Measurements from ENCODE around the gene FHDC1. TPM values are rescaled to one million over a fixed set of nuclear protein-coding genes. Genes with fewer than 3 reads are reported as not detected.
A peak's percentile ranks its signal among the peaks of the same experiment; 100 is the strongest.

FHDC1 gene
- total and polyA plus RNA-seq, 8 donors, result 9.0 to 32.9 (median 10.4) TPM

DNA sequence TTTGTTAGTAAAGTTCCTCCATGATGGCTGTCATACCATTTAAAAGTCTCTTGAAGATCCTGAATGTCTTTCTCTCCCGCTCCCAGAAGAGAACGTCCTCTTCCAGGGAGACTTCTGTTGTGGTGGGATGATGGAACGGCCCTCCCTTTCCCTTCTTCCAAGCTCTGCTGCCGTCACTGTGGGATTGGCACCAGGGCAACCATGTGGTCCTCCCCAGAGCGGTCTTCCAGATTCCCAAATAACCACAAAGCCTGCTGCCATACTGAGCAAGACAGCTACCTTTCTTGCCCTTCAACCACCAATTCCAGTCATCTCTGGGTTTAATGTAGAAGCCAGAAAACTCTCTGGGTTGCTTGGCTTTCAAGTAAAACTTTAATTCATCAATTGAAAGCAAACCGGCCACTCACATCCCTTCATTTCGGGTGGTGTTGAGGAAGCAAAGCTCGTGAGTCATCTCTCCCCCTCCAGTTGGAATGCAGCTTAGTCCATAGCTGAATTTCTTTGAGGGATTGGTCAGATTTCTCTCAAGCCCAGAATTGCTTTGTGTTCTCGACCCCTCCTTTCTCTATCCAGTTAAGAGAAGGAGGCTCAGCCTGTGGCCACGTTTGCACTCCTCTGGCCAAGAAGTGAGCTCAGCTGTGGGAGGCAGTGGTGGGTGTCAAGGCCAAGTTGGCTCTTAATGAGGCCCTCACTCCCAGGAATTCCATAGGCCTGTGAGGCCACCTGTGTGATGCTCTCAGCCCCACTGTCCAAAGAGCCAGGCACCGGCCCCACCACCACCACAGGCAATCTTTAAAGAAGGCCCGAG is 36.9 kb downstream of the FHDC1 start:
- TF ChIP-seq, protein P1, sequence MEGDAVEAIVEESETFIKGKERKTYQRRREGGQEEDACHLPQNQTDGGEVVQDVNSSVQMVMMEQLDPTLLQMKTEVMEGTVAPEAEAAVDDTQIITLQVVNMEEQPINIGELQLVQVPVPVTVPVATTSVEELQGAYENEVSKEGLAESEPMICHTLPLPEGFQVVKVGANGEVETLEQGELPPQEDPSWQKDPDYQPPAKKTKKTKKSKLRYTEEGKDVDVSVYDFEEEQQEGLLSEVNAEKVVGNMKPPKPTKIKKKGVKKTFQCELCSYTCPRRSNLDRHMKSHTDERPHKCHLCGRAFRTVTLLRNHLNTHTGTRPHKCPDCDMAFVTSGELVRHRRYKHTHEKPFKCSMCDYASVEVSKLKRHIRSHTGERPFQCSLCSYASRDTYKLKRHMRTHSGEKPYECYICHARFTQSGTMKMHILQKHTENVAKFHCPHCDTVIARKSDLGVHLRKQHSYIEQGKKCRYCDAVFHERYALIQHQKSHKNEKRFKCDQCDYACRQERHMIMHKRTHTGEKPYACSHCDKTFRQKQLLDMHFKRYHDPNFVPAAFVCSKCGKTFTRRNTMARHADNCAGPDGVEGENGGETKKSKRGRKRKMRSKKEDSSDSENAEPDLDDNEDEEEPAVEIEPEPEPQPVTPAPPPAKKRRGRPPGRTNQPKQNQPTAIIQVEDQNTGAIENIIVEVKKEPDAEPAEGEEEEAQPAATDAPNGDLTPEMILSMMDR (IDR thresholded peaks at IDR 0.05), result no peak

DNA sequence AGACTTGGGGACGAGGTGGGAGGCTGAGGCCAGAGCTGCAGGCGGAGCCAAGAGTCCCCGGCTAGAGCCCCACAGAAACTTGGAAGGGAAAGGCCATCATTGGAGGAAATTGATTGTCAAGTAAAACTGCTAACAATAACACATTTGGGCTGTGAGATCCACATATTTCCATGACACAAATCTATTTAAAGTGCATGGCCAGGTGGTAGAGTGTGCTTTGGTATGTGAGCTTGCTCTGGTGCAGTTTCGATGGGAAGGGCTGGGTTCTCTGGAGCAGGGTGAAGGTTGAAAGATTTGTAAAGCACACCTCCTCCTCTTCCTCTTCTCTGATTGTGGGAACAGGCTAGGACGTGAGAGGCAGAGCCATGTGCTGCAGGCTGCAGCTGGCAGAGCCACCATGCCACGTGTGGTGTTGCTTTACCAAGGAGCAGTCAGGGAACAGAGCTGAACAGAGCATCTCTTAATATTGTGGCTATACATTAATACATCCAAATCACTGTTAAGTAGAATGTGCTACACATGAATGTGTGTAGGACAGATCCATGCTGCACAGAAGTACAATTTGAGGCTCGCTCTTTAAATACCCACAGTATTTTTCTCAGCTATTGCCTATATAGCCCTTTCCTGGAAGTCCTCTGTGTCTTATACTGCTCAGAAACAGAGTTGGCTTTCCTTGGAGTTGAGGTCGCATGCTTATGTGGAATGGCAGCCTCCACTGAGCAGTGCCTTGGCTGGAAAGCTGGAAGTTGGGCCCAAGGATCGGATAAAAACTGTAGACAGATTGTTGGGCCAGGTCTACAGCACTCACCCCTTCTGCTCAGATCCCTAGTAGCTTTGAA is 37.7 kb downstream of the FHDC1 start:
- peaks cover 0 to 46% of the 10 kb centered on the region in 2 donors for H3K36me3 ChIP-seq
- H3K9me3 ChIP-seq, result no peaks in the 10 kb centered on the region
- intact Hi-C loops (cut with DNase I), result no loop called here
- H3K4me3 ChIP-seq, result no peak overlapping the region
- no peaks in the 10 kb centered on the region for H3K27me3 ChIP-seq
- ATAC-seq (peak; percentile 10), DNase-seq (no peak)
- H3K27ac ChIP-seq, result peak overlapping the region; percentile 13 to 70
- peaks cover 0 to 3% of the 10 kb centered on the region in 2 donors for H3K4me1 ChIP-seq
- TF ChIP-seq, protein P1 (IDR thresholded peaks at IDR 0.05), result no peak

More for the DNA sequence above, 36.9 kb downstream of the FHDC1 start:
- peaks cover 0 to 46% of the 10 kb centered on the region in 2 donors for H3K36me3 ChIP-seq
- DNase-seq (peak in 1 of 4 donors; percentile 69), ATAC-seq (peak; percentile 37)
- H3K4me3 ChIP-seq, result no peak overlapping the region
- peaks cover 0 to 3% of the 10 kb centered on the region in 2 donors for H3K4me1 ChIP-seq
- peak overlapping the region; percentile 13 to 70 for H3K27ac ChIP-seq
- H3K9me3 ChIP-seq, result no peaks in the 10 kb centered on the region
- H3K27me3 ChIP-seq, result no peaks in the 10 kb centered on the region
- intact Hi-C loops (cut with DNase I), result no loop called here

DNA sequence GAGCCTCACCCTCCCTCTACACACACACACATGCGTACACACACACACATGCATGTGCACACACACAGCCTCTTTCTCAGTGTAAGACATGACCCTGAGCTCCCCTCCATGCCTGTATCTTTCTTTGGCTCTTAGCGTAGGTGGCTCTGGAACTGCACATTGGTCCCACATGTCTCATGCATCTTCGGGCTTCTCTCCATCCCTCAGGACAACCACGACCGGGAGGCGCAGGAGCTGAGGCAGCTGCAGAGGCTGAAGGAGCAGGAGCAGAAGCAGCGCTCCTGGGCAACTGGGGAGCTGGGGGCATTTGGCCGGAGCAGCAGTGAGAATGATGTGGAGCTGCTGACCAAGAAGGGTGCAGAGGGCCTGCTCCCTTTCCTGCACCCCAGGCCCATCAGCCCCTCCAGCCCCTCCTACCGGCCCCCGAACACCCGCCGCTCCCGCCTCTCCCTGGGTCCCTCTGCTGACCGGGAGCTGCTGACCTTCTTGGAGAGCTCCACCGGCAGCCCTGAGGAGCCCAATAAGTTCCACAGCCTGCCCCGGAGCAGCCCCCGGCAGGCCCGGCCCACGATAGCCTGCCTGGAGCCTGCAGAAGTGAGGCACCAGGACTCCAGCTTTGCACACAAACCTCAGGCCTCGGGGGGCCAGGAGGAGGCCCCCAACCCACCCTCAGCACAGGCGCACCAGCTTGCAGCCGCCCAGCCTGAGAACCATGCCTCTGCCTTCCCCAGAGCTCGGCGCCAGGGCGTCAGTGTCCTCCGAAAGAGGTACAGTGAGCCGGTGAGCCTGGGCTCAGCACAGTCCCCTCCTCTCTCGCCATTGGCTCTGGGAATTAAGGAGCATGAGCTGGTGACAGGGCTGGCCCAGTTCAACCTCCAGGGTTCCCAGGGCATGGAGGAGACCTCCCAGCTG is 38.6 kb downstream of the FHDC1 start:
- no peaks in the 10 kb centered on the region for H3K27me3 ChIP-seq
- peaks cover 0 to 46% of the 10 kb centered on the region in 2 donors for H3K36me3 ChIP-seq
- H3K4me3 ChIP-seq, result no peak overlapping the region
- H3K4me1 ChIP-seq, result peaks cover 0 to 3% of the 10 kb centered on the region in 2 donors
- ATAC-seq (no peak), DNase-seq (no peak)
- TF ChIP-seq, protein P1 (IDR thresholded peaks at IDR 0.05), result no peak
- H3K27ac ChIP-seq, result no peak overlapping the region
- H3K9me3 ChIP-seq, result no peaks in the 10 kb centered on the region
- intact Hi-C loops (cut with DNase I), result no loop called here

DNA sequence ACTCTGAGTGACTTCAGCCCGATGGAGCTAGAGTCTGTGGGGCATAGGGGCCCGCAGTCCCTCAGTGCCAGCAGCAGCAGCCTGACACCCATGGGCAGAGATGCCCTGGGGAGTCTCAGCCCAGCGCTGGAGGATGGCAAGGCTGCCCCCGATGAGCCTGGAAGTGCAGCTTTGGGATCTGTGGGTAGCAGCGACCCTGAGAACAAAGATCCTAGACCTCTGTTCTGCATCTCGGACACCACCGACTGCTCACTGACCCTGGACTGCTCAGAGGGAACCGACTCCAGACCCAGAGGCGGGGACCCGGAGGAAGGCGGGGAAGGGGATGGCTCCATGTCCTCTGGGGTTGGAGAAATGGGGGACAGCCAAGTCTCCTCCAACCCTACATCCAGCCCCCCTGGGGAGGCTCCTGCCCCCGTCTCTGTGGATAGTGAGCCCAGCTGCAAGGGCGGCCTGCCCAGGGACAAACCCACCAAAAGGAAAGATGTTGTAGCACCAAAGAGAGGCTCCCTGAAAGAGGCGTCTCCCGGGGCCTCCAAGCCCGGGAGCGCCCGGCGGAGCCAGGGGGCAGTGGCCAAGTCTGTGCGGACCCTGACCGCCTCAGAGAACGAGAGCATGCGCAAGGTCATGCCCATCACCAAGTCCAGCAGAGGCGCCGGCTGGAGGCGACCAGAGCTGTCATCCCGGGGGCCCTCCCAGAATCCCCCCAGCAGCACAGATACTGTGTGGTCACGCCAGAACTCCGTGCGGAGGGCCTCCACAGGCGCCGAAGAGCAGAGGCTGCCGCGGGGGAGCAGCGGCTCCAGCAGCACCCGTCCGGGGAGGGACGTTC is 39.5 kb downstream of the FHDC1 start:
- H3K4me3 ChIP-seq, result no peak overlapping the region
- ATAC-seq (no peak), DNase-seq (no peak)
- no peaks in the 10 kb centered on the region for H3K4me1 ChIP-seq
- no peak overlapping the region for H3K27ac ChIP-seq
- peaks cover 0 to 46% of the 10 kb centered on the region in 2 donors for H3K36me3 ChIP-seq
- H3K27me3 ChIP-seq, result no peaks in the 10 kb centered on the region
- intact Hi-C loops (cut with DNase I), result no loop called here
- TF ChIP-seq, protein P1 (IDR thresholded peaks at IDR 0.05), result no peak
- H3K9me3 ChIP-seq, result no peaks in the 10 kb centered on the region

Measured in left lung (tissue), 10 donors.